ENCODE results near the gene GTF2IRD1. TPM values are rescaled to one million over a fixed set of nuclear protein-coding genes. Genes with fewer than 3 reads are reported as not detected.
"Not testable (repeated sequence)": the region's sequence is repeated elsewhere in the genome, so short reads cannot be mapped to it uniquely, and the experiment has no call there.

Gene GTF2IRD1
- total RNA-seq, 1 experiment from 2014 or later = 14.0 TPM

GRCh38 chr7:74561898-74562613 lies 108.3 kb downstream of the GTF2IRD1 start:
- DNase-seq (ENCODE audit: low read depth) = no peak

GRCh38 chr7:74563639-74564038 lies 109.9 kb downstream of the GTF2IRD1 start:
- not testable (repeated sequence) for DNase-seq (ENCODE audit: low read depth)

DNA sequence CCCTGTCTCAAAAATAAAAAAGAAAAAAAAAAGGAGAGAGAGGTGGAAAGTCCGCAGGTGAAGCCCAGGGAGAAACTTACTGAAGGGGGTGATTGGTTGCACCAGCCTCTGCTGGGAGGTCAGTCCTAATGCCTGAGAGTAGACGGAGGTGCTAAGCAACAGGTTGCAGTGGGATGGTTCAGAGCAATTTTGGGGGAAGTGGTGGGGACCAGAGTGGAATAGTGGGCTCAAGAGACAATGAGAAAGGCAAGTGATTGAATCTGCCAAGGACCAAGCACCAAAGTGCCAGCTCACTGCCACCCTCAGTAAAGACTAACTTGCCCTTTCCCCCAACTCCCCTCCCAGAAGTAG lies 113.6 kb downstream of the GTF2IRD1 start:
- no peak for DNase-seq (ENCODE audit: low read depth)

DNA sequence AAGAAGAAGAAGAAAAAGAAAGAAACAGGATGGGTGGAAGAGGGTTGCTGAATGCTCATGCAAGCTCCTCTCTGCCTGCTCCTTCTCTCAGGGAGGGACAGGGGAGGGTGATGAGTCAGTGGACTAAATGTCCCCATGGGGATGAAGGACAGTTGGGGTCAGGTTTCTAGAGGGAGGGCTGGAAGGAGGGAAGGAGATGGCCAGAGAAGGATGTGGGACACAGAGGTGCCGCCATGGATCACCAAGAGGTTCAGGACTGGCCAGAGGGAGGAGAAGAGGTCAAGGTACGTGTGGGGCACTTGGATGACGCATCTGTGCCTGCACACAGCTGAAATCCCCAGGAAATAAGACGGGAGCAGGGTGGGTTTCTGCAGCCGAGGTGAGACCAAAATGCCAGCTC lies 115.0 kb downstream of the GTF2IRD1 start:
- DNase-seq (ENCODE audit: low read depth) = no peak

- DNase-seq (ENCODE audit: low read depth) = no peak
Measured at GRCh38 chr7:74569501-74570075, 115.9 kb downstream of the GTF2IRD1 start.

- DNase-seq (ENCODE audit: low read depth) = no peak
Measured at GRCh38 chr7:74570533-74571156, 116.9 kb downstream of the GTF2IRD1 start.

- DNase-seq (ENCODE audit: low read depth) = no peak
Measured at GRCh38 chr7:74572301-74572979, 118.7 kb downstream of the GTF2IRD1 start.

GRCh38 chr7:74573512-74573911 lies 119.8 kb downstream of the GTF2IRD1 start:
- DNase-seq (ENCODE audit: low read depth) = no peak

- peak; percentile 93 for DNase-seq (ENCODE audit: low read depth)
Measured at GRCh38 chr7:74575083-74575784, 121.5 kb downstream of the GTF2IRD1 start.

DNA sequence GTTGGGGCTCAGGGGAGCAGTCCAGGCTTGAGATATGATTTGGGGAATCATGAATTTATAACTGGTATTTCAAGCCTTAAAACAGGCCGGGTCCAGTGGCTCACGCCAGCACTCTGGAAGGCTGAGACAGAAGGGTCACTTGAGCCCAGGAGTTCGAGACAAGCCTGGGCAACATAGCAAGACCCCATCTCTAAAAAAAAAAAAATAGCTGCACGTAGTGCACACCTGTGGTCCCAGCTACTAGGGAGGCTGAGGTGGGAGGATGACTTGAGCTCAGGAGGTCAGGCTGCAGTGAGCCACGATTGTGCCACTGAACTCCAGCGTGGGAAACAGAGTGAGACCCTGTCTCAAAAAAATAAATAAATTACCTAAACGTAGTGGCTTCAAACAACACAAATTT lies 122.1 kb downstream of the GTF2IRD1 start:
- no peak for DNase-seq (ENCODE audit: low read depth)

GRCh38 chr7:74579800-74580685 lies 126.3 kb downstream of the GTF2IRD1 start:
- no peak for DNase-seq (ENCODE audit: low read depth)

DNA sequence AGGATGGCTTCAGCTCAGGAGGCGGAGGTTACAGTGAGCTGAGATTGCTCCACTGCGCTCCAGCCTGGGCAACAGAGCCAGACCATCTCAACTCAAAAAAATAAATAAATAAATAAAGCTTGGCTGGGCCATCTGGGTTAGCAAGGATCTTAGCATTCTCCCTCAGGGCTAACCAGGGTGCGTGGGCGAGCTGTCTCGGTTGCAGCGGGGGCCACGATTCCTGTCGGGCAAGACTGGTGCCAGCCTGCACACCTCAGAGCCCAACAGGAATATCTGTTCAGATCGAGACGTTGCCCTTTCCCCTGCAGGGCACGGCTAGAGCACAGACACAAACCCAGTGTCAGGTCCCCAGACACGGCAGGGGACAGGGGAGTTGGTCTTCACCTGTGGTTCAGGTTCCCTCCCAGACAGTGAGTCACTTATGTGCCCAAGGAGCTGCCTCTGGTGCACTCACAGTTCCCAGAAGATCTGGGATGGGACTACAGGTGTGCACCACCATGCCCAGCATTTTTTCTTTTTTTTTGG lies 128.3 kb downstream of the GTF2IRD1 start:
- no peak for DNase-seq (ENCODE audit: low read depth)

GRCh38 chr7:74582447-74583039 lies 128.8 kb downstream of the GTF2IRD1 start:
- DNase-seq (ENCODE audit: low read depth) = no peak

DNA sequence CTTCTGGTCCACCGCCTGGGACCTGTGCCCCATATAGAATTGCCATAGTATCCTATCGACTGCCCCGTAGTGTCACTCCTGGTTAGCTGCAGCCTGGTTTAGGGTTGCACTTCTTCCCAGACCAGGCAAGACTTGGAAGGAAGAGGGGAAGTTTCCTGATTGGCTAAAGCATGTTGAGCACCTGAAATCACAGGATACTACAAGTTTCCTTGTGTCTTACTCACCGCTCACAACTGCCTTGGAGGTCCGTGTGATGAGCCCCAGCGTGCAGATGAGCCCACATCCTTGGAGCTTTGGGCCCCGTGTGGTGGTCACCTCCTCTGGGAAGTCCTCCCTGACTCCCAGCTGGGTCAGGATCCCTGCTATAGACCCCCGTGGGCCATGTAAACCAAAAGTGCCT lies 129.9 kb downstream of the GTF2IRD1 start:
- DNase-seq (ENCODE audit: low read depth) = no peak

GRCh38 chr7:74584160-74584954 lies 130.7 kb downstream of the GTF2IRD1 start:
- no peak for DNase-seq (ENCODE audit: low read depth)

DNA sequence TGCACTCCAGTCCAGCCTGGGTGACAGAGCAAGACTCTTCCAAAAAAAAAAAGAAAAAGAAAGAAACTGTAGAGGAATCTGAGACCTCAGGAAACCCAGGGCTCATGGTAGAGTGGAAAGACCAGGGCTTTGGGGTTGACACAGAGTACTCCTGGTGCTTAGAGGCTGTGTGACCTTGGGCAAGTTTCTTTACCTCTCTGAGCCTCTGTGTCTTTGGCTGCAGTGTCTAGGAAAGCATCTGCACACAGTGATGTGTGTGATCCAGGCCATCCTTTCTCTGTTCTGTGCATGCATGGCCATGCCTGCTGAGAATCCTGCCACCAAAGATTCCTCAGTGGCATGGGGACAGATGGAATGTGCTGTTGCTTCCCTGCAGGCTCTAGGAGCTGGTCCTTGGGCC lies 132.1 kb downstream of the GTF2IRD1 start:
- DNase-seq (ENCODE audit: low read depth) = no peak

GRCh38 chr7:74586258-74587175 lies 132.8 kb downstream of the GTF2IRD1 start:
- no peak for DNase-seq (ENCODE audit: low read depth)

All from HT1080 (cell line).